Measurements from ENCODE around the gene LHX5. TPM values are rescaled to one million over a fixed set of nuclear protein-coding genes. Genes with fewer than 3 reads are reported as not detected.

The LHX5 gene
- total RNA-seq, 1 donor from 2014 or later = not detected

DNA sequence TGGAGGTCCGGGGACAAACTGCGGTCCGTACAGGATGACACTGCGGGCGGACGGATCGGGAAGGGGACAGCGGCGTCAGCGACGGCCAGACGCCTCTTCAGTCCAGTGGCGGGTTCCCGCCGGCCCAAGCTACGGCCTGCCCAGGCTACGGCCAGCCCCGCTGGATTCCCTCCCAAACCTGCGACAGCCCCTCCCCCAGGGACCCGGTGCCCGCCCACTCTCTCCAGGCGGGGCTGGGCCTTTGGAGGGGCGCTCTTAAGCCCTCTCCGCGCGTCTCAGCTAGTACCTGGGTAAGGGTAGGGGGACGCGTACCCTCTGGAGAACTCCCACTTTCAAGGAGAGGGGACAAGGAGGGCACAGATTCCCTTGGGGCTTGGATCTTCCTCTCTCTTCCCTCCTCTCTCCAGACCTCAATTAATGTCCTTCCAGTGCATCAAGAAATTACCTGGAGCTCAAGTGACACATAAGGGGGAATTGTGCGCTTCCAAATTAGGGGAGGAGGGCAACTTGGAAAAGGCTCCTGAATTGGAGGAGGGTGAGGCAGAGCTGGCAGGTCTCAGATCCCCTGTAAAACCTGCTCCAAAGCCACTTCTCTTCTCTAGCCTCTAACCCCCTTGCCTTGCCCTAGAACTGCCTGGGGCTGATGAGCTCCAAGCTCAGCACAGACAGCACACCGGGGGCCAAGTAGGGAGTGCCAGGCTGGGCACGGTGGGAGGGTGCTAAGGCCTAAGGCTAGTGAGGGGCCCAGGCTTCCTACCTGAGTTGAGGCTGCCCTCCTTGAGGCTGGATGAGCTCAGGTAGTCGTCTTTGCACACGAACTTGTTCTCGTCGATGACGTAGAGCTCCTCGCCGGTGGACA lies 3.1 kb downstream of the LHX5 start:
- TF ChIP-seq, protein P1, sequence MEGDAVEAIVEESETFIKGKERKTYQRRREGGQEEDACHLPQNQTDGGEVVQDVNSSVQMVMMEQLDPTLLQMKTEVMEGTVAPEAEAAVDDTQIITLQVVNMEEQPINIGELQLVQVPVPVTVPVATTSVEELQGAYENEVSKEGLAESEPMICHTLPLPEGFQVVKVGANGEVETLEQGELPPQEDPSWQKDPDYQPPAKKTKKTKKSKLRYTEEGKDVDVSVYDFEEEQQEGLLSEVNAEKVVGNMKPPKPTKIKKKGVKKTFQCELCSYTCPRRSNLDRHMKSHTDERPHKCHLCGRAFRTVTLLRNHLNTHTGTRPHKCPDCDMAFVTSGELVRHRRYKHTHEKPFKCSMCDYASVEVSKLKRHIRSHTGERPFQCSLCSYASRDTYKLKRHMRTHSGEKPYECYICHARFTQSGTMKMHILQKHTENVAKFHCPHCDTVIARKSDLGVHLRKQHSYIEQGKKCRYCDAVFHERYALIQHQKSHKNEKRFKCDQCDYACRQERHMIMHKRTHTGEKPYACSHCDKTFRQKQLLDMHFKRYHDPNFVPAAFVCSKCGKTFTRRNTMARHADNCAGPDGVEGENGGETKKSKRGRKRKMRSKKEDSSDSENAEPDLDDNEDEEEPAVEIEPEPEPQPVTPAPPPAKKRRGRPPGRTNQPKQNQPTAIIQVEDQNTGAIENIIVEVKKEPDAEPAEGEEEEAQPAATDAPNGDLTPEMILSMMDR (IDR thresholded peaks at IDR 0.05) = no peak
- no peak for DNase-seq
- ATAC-seq = no peak
- Histone ChIP-seq H3K4me3 (no peak overlapping the region), H3K27ac (no peak overlapping the region), H3K9me3 (no peaks in the 10 kb centered on the region), H3K36me3 (no peaks in the 10 kb centered on the region), H3K4me1 (peaks cover 19% of the 10 kb centered on the region), H3K27me3 (peaks cover 100% of the 10 kb centered on the region)
- intact Hi-C loops (cut with DNase I) = loop anchor here (10.0 kb wide), 1 partner anchor 446 kb away; no protein-coding TSS in a partner anchor

GRCh38 chr12:113467502-113468364 lies 3.9 kb downstream of the LHX5 start:
- TF ChIP-seq, protein P1 (IDR thresholded peaks at IDR 0.05) = no peak
- Histone ChIP-seq H3K4me3 (peak overlapping the region; percentile 33), H3K4me1 (peaks cover 27% of the 10 kb centered on the region), H3K36me3 (no peaks in the 10 kb centered on the region), H3K27me3 (peaks cover 100% of the 10 kb centered on the region), H3K27ac (no peak overlapping the region), H3K9me3 (no peaks in the 10 kb centered on the region)
- DNase-seq (peak; percentile 64), ATAC-seq (no peak)
- intact Hi-C loops (cut with DNase I) = loop anchor here (10.0 kb wide), 1 partner anchor 447 kb away; no protein-coding TSS in a partner anchor

GRCh38 chr12:113467142-113467501 lies 4.5 kb downstream of the LHX5 start:
- H3K27ac ChIP-seq = no peak overlapping the region
- ATAC-seq = no peak
- peaks cover 99% of the 10 kb centered on the region for H3K27me3 ChIP-seq
- H3K4me1 ChIP-seq = peaks cover 31% of the 10 kb centered on the region
- intact Hi-C loops (cut with DNase I) = loop anchor here (10.0 kb wide), 1 partner anchor 448 kb away; no protein-coding TSS in a partner anchor
- peak overlapping the region; percentile 33 for H3K4me3 ChIP-seq
- no peaks in the 10 kb centered on the region for H3K9me3 ChIP-seq
- no peaks in the 10 kb centered on the region for H3K36me3 ChIP-seq
- DNase-seq = no peak
- TF ChIP-seq, protein P1 (IDR thresholded peaks at IDR 0.05) = no peak

DNA sequence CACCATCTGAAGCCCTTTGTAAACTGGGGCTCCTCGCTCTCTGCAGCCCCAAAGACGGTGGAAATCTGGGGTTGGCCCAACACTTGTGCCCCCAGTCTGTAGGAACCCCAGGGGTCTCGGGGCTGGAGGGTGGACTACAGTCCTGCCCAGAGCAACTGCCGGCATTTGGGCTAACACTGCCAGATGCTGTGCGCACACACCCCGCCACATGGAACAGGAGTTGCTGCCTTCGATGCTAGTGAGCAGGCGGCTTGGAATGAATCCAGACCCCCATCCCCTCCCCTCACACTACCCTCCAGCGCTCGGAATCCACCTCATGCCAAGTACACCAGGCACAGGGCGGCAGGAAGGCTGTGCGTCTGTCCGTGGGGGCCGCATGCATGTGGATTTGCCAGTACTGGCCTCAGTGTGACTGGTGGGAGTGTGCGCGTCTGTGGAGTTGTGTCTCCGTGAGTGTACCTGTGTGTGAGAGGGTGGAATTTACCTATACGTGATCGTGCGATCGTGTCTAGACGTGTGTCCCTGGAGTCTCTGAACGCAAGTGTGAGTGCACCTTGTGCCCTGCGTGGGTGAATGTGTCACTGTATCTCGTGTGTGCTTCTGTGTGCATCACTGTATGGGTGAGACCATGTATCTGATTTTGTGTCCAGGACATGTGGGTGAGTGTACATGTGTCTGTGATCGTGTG lies 5.1 kb downstream of the LHX5 start:
- no peaks in the 10 kb centered on the region for H3K9me3 ChIP-seq
- no peak for ATAC-seq
- no peak for DNase-seq
- H3K4me1 ChIP-seq = peaks cover 31% of the 10 kb centered on the region
- intact Hi-C loops (cut with DNase I) = loop anchor here (10.0 kb wide), 1 partner anchor 448 kb away; no protein-coding TSS in a partner anchor
- peaks cover 99% of the 10 kb centered on the region for H3K27me3 ChIP-seq
- no peak overlapping the region for H3K27ac ChIP-seq
- no peaks in the 10 kb centered on the region for H3K36me3 ChIP-seq
- H3K4me3 ChIP-seq = no peak overlapping the region
- TF ChIP-seq, protein P1 (IDR thresholded peaks at IDR 0.05) = no peak

DNA sequence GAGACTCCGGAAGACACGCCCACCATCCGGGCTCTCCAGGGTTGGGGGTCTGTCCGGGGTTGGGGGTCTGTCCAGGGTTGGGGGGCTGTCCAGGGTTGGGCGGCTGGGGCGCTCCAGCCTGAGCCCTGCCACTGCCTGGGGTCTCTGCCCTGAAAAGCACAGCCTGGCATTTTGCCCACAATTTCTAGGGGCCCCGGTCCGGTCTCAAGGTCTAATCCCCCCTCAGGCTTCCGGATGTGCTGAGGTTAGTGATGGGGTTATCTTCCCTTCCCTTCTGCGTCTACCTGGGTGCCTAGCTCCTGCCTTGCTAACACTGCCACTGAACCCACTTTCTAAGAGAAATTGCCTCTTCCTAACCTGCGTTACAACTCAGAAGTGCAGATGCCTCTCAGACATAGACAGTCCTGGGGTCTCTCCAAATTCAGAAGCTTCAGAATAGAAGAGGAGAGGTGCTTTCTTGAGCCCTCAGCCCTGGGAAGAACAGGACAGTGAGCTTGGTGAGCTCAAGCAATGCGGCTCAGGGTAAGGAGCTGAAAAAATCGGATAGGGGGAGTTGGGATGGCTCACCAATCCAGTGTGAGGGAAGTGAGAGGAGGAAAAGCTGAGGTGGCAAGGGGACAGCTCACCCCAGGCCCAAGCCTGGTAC lies 5.7 kb downstream of the LHX5 start:
- H3K27me3 ChIP-seq = peaks cover 99% of the 10 kb centered on the region
- no peaks in the 10 kb centered on the region for H3K36me3 ChIP-seq
- DNase-seq (no peak), ATAC-seq (no peak)
- H3K4me1 ChIP-seq = peaks cover 31% of the 10 kb centered on the region
- intact Hi-C loops (cut with DNase I) = loop anchor here (10.0 kb wide), 1 partner anchor 449 kb away; no protein-coding TSS in a partner anchor
- no peak overlapping the region for H3K4me3 ChIP-seq
- TF ChIP-seq, protein P1 (IDR thresholded peaks at IDR 0.05) = no peak
- H3K9me3 ChIP-seq = no peaks in the 10 kb centered on the region
- no peak overlapping the region for H3K27ac ChIP-seq
